Measurements from ENCODE around the gene AIFM3. TPM values are rescaled to one million over a fixed set of nuclear protein-coding genes. Genes with fewer than 3 reads are reported as not detected.

Gene AIFM3
- total RNA-seq, 1 donor from 2014 or later: 0.64 TPM

DNA sequence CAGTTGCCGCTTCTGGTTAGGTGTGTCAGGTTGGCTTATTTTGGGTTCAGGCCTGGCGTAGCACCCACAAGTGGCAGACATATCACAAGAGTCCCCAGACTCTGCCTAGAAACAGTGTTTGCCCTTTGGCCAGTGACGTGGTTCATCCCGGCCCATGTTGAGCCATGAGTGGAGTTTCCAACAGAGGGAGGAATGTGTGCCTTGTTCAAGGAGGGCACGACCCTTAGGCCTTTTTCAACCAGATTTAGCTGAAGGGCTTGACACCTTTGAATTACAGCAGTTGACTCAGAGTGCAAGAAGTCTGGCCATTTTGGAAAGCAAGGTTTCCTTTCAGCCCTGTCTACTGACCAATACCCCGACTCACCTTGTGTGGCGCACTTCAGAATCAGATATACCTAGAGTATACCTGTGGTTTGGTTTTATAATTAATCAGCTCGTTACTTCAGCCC, 15.1 kb upstream of the AIFM3 start:
- TF ChIP-seq, protein P1, sequence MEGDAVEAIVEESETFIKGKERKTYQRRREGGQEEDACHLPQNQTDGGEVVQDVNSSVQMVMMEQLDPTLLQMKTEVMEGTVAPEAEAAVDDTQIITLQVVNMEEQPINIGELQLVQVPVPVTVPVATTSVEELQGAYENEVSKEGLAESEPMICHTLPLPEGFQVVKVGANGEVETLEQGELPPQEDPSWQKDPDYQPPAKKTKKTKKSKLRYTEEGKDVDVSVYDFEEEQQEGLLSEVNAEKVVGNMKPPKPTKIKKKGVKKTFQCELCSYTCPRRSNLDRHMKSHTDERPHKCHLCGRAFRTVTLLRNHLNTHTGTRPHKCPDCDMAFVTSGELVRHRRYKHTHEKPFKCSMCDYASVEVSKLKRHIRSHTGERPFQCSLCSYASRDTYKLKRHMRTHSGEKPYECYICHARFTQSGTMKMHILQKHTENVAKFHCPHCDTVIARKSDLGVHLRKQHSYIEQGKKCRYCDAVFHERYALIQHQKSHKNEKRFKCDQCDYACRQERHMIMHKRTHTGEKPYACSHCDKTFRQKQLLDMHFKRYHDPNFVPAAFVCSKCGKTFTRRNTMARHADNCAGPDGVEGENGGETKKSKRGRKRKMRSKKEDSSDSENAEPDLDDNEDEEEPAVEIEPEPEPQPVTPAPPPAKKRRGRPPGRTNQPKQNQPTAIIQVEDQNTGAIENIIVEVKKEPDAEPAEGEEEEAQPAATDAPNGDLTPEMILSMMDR (IDR thresholded peaks at IDR 0.05; ENCODE audit: partially characterized antibody, unreplicated experiment): no peak
- peaks cover 35% of the 10 kb centered on the region for H3K4me1 Mint-ChIP-seq (ENCODE audit: low read depth, unreplicated experiment)
- H3K27ac Mint-ChIP-seq (ENCODE audit: unreplicated experiment): peak overlapping the region; percentile 75
- peaks cover 12% of the 10 kb centered on the region for H3K27me3 Mint-ChIP-seq (ENCODE audit: unreplicated experiment)
- no peak for DNase-seq
- no peaks in the 10 kb centered on the region for H3K36me3 Mint-ChIP-seq (ENCODE audit: unreplicated experiment)
- H3K9me3 Mint-ChIP-seq (ENCODE audit: unreplicated experiment): peaks cover 9% of the 10 kb centered on the region
- H3K4me3 Mint-ChIP-seq (ENCODE audit: unreplicated experiment): peak overlapping the region; percentile 78

DNA sequence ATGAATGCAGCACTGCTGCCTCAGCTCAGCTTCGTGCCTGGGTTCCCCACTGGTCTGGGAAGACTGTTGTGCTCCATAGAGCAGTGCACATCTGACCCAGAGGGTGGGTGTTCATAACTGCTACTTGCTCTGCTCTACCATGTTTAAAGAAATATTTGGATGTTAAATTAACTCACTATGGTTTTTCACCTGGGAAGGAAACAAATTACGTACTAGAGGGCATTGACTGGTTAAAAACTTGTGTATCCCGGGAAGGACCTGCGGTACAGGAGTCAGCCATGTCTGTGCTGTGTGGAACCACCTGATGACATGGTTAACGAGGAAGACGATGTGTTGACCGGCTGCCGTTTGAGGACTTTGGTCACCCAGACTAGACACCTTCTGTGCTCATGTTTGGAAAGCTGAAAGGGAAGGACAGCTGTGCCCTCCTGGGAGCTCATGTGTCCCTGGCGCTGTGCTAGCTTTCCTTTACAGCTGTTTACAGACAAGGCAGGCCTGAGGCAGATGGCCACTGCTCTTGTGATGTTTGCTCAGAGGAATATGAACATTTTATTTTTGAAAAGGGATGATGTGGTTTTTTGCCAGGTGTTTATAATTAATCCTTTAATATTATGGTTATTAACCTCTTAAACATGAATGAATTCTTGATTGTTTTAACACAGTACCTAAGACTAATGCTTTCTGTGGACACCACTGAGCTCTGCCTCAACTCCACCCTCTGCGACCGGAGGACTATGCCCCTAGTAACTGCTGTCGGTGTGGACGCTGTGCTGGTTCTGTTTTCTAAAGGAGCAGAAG, 14.3 kb upstream of the AIFM3 start:
- Mint-ChIP-seq H3K4me1 (ENCODE audit: low read depth, unreplicated experiment) (peaks cover 35% of the 10 kb centered on the region), H3K9me3 (ENCODE audit: unreplicated experiment) (peaks cover 9% of the 10 kb centered on the region), H3K27me3 (ENCODE audit: unreplicated experiment) (peaks cover 12% of the 10 kb centered on the region), H3K27ac (ENCODE audit: unreplicated experiment) (peak overlapping the region; percentile 84), H3K36me3 (ENCODE audit: unreplicated experiment) (no peaks in the 10 kb centered on the region), H3K4me3 (ENCODE audit: unreplicated experiment) (peak overlapping the region; percentile 78)
- no peak for DNase-seq
- TF ChIP-seq, protein P1 (IDR thresholded peaks at IDR 0.05; ENCODE audit: partially characterized antibody, unreplicated experiment): no peak

DNA sequence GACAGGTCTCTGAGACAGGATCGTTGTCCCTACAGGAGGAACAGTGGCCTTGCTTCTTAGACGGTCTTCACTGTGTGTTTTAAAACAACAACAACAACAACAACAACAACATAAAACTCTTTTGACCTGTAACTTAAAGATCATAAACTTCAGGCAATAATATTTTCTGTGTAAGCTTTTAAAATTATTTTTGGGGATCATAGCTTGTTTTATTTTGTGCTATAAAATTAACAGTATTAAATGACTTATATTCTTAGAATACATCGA, 13.8 kb upstream of the AIFM3 start:
- Mint-ChIP-seq H3K4me1 (ENCODE audit: low read depth, unreplicated experiment) (peaks cover 33% of the 10 kb centered on the region), H3K27me3 (ENCODE audit: unreplicated experiment) (peaks cover 16% of the 10 kb centered on the region), H3K27ac (ENCODE audit: unreplicated experiment) (no peak overlapping the region), H3K36me3 (ENCODE audit: unreplicated experiment) (no peaks in the 10 kb centered on the region), H3K4me3 (ENCODE audit: unreplicated experiment) (no peak overlapping the region), H3K9me3 (ENCODE audit: unreplicated experiment) (peaks cover 11% of the 10 kb centered on the region)
- TF ChIP-seq, protein P1 (IDR thresholded peaks at IDR 0.05; ENCODE audit: partially characterized antibody, unreplicated experiment): no peak
- DNase-seq: no peak

DNA sequence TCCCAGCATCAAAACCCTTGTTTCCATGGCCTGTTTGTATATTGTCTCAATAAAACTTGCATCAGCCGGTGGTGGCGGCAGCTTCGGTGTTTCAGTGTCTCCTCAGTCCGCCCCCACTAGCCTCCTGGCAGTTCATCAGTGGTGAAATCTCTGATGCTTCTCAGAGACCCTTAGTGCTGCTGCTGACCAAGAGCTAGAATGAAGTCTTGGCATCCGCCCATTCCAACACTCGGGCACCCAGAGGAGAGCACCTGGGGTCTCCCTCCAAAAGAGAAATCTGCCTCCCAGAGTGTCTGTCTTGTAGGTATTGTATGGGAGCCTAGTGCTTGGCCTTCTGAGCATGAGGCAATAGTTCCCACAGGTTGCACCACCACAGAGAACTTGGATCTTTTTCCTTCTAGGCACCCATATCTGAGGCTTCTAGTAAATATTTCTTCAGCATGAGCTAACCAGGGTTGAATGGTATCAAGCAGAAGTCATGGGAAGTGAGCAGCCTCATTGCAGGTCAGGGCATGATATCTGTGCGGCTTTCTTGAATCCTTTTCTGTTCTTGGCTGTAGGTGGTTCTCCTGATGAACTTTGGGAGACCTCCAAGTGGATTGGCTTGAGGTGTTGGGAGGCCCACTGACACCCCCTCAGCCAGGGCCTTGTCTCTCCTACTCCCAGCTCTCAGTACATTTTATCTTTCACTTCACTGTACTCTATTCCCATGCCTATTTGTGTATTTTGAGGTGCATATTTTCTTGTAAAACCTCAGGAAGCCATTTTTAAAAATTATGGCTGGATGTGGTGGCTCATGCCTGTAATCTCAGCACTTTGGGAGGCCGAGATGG, 13.2 kb upstream of the AIFM3 start:
- Mint-ChIP-seq H3K9me3 (ENCODE audit: unreplicated experiment) (peaks cover 12% of the 10 kb centered on the region), H3K4me1 (ENCODE audit: low read depth, unreplicated experiment) (peaks cover 33% of the 10 kb centered on the region), H3K36me3 (ENCODE audit: unreplicated experiment) (no peaks in the 10 kb centered on the region), H3K27me3 (ENCODE audit: unreplicated experiment) (peaks cover 17% of the 10 kb centered on the region), H3K4me3 (ENCODE audit: unreplicated experiment) (peak overlapping the region; percentile 61), H3K27ac (ENCODE audit: unreplicated experiment) (no peak overlapping the region)
- DNase-seq: no peak
- TF ChIP-seq, protein P1 (IDR thresholded peaks at IDR 0.05; ENCODE audit: partially characterized antibody, unreplicated experiment): no peak

DNA sequence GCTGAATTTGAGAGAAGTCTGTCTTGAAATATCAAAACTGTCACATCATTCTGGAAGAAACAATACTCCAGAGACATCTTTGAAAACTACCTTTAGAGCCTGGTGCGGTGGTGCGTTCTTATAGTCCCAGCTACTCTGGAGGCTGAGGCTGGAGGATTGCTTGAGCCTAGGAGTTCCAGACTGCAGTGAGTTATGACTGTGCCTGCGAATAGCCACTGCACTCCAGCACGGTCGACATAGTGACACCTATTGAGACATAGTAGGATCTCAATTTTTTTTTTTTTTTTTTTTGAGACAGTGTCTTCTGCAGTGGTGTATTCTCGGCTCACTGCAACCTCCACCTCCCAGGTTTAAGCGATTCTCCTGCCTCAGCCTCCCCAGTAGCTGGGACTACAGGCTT, 11.5 kb upstream of the AIFM3 start:
- Mint-ChIP-seq H3K27me3 (ENCODE audit: unreplicated experiment) (peaks cover 16% of the 10 kb centered on the region), H3K9me3 (ENCODE audit: unreplicated experiment) (peaks cover 14% of the 10 kb centered on the region), H3K36me3 (ENCODE audit: unreplicated experiment) (no peaks in the 10 kb centered on the region), H3K4me1 (ENCODE audit: low read depth, unreplicated experiment) (peaks cover 27% of the 10 kb centered on the region), H3K27ac (ENCODE audit: unreplicated experiment) (no peak overlapping the region), H3K4me3 (ENCODE audit: unreplicated experiment) (no peak overlapping the region)
- DNase-seq: no peak
- TF ChIP-seq, protein P1 (IDR thresholded peaks at IDR 0.05; ENCODE audit: partially characterized antibody, unreplicated experiment): no peak
